Breast epithelium (tissue), 4 donors: Measurements from ENCODE around the gene ADAMTSL3. TPM values are rescaled to one million over a fixed set of nuclear protein-coding genes. Genes with fewer than 3 reads are reported as not detected.
A peak's percentile ranks its signal among the peaks of the same experiment; 100 is the strongest.

Experiments used
- DNase-seq, 2 donors: peaks; one replicate each; pipeline ENCODE4 v3.0.0-alpha.2; 2019; ENCODE audit warnings: low spot score in 2 of 2
- H3K27ac ChIP-seq, 2 donors: fragments of 200-600 bp; sonication (generic) in 1 of 2; one replicate each; pipeline ENCODE4 v1.5.1; 2016 to 2019; ENCODE audit warnings: mild to moderate bottlenecking in 1 of 2
- H3K27me3 ChIP-seq, 2 donors: fragments of 200-600 bp; sonication (generic) in 1 of 2; one replicate each; pipeline versions ENCODE4 v1.5.1 to v1.6.0; 2017 to 2019; ENCODE audit warnings: control low read depth in 1 of 2, mild to moderate bottlenecking in 1 of 2
- H3K36me3 ChIP-seq: fragments of 200-600 bp; one replicate; pipeline ENCODE4 v1.5.1; 2019
- H3K4me1 ChIP-seq, 2 donors: fragments of 200-600 bp; sonication (generic); one replicate each; pipeline ENCODE4 v1.5.1; 2016 to 2019; ENCODE audit warnings: control low read depth in 1 of 2
- H3K4me3 ChIP-seq, 3 donors: fragments of 200-600 bp; sonication (generic); 1 replicate in 2 of 3; 2 replicates in 1 of 3; pipeline ENCODE4 v1.5.1; 2016 to 2019; ENCODE audit warnings: mild to moderate bottlenecking in 3 of 3, moderate library complexity in 2 of 3
- H3K9me3 ChIP-seq, 2 donors: fragments of 200-600 bp; sonication (generic) in 1 of 2; one replicate each; pipeline ENCODE4 v1.5.1; 2016 to 2019; ENCODE audit warnings: control low read depth in 1 of 2
- CTCF ChIP-seq, 3 donors: fragments of 450-650 bp; IDR thresholded peaks; one replicate each; pipeline ENCODE4 v1.5.1; 2016 to 2017; ENCODE audit warnings: antibody characterized with exemption in 3 of 3, mild to moderate bottlenecking in 3 of 3, moderate library complexity in 3 of 3
- POLR2A ChIP-seq: fragments of 450-650 bp; IDR thresholded peaks from one replicate; pipeline ENCODE4 v1.6.1; 2016; ENCODE audit warnings: antibody characterized with exemption, mild to moderate bottlenecking, moderate library complexity
- POLR2AphosphoS5 ChIP-seq, 3 donors: sonication (generic); formaldehyde crosslinking; IDR thresholded peaks; one replicate each; pipeline ENCODE4 v1.6.1; 2017; ENCODE audit warnings: antibody characterized with exemption in 3 of 3
- intact Hi-C: fragments of 100-400 bp; cut with DNase I; formaldehyde crosslinking; loops from one replicate; pipeline ENCODE4 v1.15.1; 2023; ENCODE audit warnings: low total_unique reads
- total RNA-seq, 3 donors: library from RNA; depleted of rRNA; stranded (reverse); fragments of >200 nt; gene quantifications; one replicate each; pipeline ENCODE4 v1.1.0, GENCODE V29; 2016

The ADAMTSL3 gene
- total RNA-seq, 3 donors from 2014 or later = 1.8 to 3.9 (median 2.7) TPM

GRCh38 chr15:83732770-83733169, 78.8 kb downstream of the ADAMTSL3 start:
- Histone ChIP-seq H3K27ac (peak overlapping the region in 1 of 2 donors; percentile 11), H3K9me3 (no peaks in the 10 kb centered on the region), H3K4me1 (no peaks in the 10 kb centered on the region), H3K27me3 (no peaks in the 10 kb centered on the region), H3K36me3 (no peaks in the 10 kb centered on the region), H3K4me3 (no peak overlapping the region)
- DNase-seq = no peak
- TF ChIP-seq CTCF (IDR thresholded peaks at IDR 0.05) (no peak), POLR2AphosphoS5 (IDR thresholded peaks at IDR 0.05) (no peak), POLR2A (no peak)
- intact Hi-C loops = no loop called here

GRCh38 chr15:83733206-83733605, 79.3 kb downstream of the ADAMTSL3 start:
- H3K9me3 ChIP-seq = no peaks in the 10 kb centered on the region
- H3K36me3 ChIP-seq = no peaks in the 10 kb centered on the region
- intact Hi-C loops = no loop called here
- no peak for TF ChIP-seq CTCF (IDR thresholded peaks at IDR 0.05)
- TF ChIP-seq POLR2A = no peak
- TF ChIP-seq POLR2AphosphoS5 (IDR thresholded peaks at IDR 0.05) = no peak
- no peak for DNase-seq
- no peaks in the 10 kb centered on the region for H3K4me1 ChIP-seq
- peak overlapping the region in 1 of 2 donors; percentile 11 for H3K27ac ChIP-seq
- H3K4me3 ChIP-seq = no peak overlapping the region
- H3K27me3 ChIP-seq = no peaks in the 10 kb centered on the region

- H3K36me3 ChIP-seq = no peaks in the 10 kb centered on the region
- H3K9me3 ChIP-seq = no peaks in the 10 kb centered on the region
- H3K27me3 ChIP-seq = no peaks in the 10 kb centered on the region
- DNase-seq = no peak
- H3K27ac ChIP-seq = no peak overlapping the region
- intact Hi-C loops = no loop called here
- TF ChIP-seq CTCF (IDR thresholded peaks at IDR 0.05) (no peak), POLR2A (no peak), POLR2AphosphoS5 (IDR thresholded peaks at IDR 0.05) (no peak)
- no peak overlapping the region for H3K4me3 ChIP-seq
- H3K4me1 ChIP-seq = no peaks in the 10 kb centered on the region
These were observed 79.8 kb downstream of the ADAMTSL3 start for GRCh38 chr15:83733691-83734090.

GRCh38 chr15:83734487-83734886, 80.6 kb downstream of the ADAMTSL3 start:
- TF ChIP-seq POLR2A (no peak), CTCF (IDR thresholded peaks at IDR 0.05) (no peak), POLR2AphosphoS5 (IDR thresholded peaks at IDR 0.05) (no peak)
- Histone ChIP-seq H3K27ac (no peak overlapping the region), H3K27me3 (no peaks in the 10 kb centered on the region), H3K9me3 (no peaks in the 10 kb centered on the region), H3K4me3 (no peak overlapping the region), H3K36me3 (no peaks in the 10 kb centered on the region), H3K4me1 (no peaks in the 10 kb centered on the region)
- no peak for DNase-seq
- intact Hi-C loops = no loop called here

GRCh38 chr15:83739629-83740028, 85.7 kb downstream of the ADAMTSL3 start:
- TF ChIP-seq POLR2A (no peak), CTCF (IDR thresholded peaks at IDR 0.05) (no peak), POLR2AphosphoS5 (IDR thresholded peaks at IDR 0.05) (no peak)
- DNase-seq = no peak
- H3K9me3 ChIP-seq = no peaks in the 10 kb centered on the region
- no peak overlapping the region for H3K4me3 ChIP-seq
- no peaks in the 10 kb centered on the region for H3K36me3 ChIP-seq
- no peak overlapping the region for H3K27ac ChIP-seq
- intact Hi-C loops = no loop called here
- H3K4me1 ChIP-seq = no peaks in the 10 kb centered on the region
- H3K27me3 ChIP-seq = no peaks in the 10 kb centered on the region
